GM19468 (cell line): ENCODE results near the gene AXDND1.
"Not testable (repeated sequence)": the region's sequence is repeated elsewhere in the genome, so short reads cannot be mapped to it uniquely, and the experiment has no call there.

ENCODE experiments used
- ATAC-seq: cut with Tn5 transposase; IDR thresholded peaks from one replicate; pipeline ENCODE4 v1.9.1; 2021; ENCODE audit warnings: mild to moderate bottlenecking, moderate library complexity, moderate number of reproducible peaks; ENCODE audit not compliant: unreplicated experiment; ENCODE audit errors: extremely low read depth

AXDND1 gene

DNA sequence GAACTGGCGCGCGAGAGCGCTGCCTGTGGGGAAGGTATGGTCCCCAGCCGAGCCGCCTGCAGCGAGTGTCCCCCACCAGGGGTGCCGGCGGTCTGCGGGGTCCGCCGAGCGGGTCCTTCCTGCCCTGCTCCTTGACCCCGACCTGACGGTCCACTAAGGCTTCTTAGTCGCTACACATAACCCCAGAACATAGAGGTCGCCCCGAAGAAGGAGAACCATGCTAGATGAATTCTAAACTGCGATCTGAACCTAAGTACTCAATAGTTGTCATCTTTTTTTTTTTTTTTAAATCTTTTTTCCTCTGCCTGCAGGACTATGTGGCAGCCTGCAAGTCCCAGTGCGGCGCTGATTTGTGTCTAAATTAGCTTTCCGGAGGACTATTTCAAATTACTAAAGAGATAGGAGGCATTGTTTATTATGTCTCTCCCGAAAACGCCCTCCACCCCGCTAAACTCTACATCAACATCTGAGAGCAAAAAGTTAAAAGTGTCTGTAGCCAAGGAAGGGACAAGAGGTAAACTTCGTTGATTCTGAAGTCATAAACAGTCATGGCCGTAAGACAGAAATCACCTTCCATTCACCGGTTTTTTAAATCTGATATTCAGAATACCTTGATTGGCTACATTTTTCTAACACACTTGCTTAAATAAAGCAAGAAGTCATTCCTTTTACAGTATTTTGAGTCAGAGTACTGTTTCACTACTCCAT is 476 bp downstream of the AXDND1 start:
- ATAC-seq, result no peak

DNA sequence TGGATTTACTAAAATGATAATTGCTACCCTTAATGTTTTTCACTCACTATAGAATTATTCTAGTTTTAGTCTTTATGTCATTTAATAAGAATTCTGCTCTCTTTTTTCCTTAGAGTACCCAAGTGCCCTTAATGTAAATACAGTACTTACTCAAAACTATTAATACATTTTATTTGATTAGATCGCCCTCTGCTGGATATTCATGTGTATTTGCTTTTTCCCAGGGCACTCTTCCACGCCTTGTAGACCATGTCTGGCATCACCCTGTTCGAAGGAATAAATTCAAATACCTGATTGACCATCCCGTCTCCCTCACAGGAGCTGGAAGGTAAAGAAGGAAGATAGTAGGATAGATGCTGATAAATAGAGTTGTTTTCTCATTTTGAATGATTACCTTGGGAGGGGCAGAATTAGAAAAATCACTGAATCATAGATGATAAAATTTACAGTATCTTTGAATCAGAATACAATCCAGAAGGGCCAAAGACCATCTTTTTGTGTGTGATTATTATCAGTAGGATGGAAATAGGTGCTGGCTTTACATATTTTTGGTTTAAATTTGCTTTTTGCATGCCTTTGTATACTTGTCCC is 4.1 kb downstream of the AXDND1 start:
- no peak for ATAC-seq

DNA sequence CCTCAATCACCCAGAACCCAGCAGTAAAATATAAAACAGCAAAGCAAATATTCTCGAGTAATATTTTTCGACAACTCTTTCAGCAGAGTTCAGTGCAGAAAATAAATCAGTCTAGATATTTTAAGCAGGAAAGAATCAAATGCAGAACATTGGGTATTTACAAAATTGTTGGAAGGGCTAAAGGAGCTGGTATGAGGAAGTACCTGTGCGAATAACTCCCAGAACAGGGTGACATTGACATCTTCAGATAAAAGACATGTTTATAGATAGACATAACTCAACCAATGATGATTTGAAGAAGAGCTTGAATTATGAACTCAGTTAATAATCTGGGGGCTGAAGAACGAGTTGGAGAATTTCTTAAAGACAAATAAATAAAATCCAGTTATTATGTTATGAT is 6.4 kb downstream of the AXDND1 start:
- no peak for ATAC-seq

DNA sequence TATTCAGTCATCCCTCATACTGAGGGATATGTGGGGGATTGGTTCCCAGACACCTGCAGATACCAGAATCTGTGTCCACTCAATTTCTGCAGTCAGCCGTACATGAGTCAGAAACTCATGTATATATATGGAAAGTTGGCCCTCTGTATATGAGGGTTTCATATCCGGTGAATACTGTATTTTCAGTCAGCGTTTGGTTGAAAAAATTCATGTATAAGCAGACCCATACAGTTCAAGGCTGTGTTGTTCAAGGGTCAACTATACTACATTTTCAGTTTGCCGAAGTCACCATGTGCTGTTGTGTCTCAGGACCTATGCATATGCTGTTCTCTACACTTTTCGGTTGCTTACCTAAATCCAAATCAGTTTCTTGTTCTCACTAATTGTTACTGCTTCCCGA is 10.5 kb downstream of the AXDND1 start:
- no peak for ATAC-seq

DNA sequence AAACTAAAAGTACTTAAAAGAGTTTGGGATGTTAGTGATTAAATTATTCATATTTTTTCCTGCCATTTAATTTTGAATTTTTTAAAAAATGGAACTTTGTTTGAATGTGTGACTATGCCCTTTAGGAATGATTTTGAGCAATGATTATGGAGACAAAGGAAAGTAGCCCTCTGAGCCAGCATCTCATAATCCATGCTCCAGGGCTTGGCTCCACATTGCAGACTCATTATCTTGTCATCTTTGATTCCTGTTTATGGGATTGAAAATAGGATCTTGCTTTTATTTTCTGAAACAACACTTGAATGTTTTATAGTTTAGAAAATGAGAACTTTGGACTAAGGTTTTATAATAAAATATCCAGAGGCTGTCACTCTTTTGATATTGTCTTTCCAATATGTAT is 14.5 kb downstream of the AXDND1 start:
- ATAC-seq, result no peak

DNA sequence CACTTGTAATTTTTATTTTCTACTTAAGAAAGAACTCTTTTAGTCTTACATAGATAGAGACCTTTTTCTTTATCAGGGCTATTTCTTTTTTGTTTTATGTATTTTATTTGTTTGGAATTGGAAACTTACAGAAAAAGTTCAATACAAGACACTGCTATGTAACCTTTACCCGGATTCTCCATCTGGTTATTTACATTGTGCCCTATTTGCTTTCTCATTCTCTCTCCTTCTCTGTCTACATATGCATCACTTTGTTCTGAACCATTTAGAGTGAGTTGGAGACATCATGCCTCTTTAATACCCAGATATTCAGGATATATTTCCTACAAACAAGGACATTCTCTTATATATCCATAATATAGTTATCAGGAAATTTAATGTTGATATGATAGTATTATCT is 18.3 kb downstream of the AXDND1 start:
- ATAC-seq, result no peak

DNA sequence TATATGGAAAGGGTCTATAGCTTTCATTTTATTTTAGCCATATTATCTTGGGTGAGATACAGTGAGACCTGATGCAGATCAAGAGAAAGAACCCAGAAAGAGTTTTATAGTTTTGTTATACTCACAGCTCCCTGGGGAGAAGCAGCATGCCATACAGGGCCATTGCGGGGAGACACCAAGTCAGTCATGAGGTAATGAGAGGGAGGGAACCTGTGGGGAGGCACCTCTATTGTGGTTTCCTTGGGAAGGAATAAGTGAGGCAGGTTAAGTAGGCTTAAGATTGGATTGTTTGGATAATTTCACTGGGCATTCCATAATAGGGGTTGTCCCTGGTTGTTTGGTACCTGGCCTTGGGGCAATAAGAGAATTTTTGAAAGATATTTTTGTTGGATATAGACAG is 19.7 kb downstream of the AXDND1 start:
- ATAC-seq, result no peak

DNA sequence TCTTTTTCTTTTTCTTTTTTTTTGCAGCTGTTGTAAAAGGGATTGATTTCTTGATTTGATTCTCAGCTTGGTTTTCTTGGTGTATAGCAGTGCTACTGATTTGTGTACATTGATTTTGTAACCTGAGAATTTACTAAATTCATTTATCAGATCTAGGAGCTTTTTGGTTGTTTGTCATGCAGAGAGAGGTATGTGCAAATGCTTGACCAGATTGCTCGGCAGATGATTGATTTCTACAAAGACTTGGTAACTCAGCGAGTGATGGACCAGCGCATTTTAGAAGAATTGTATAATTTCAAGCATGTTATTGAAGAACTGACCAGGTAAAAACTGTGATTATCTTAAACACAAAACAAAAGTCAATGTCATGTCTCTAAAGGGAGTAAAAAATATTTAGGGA is 27.9 kb downstream of the AXDND1 start:
- no peak for ATAC-seq

DNA sequence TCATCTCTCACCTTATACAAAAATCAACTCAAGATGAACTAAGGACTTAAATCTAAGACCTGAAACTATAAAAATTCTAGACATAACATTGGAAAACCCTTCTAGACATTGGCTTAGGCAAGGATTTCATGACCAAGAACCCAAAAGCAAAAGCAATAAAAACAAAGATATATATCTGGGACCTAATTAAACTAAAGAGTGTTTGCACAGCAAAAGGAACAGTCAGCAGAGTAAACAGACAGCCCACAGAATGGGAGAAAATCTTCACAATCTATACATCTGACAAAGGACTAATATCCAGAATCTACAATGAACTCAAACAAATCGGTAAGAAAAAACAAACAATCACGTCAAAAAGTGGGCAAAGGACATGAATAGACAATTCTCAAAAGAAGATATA is 33.6 kb downstream of the AXDND1 start:
- not testable (repeated sequence) for ATAC-seq

DNA sequence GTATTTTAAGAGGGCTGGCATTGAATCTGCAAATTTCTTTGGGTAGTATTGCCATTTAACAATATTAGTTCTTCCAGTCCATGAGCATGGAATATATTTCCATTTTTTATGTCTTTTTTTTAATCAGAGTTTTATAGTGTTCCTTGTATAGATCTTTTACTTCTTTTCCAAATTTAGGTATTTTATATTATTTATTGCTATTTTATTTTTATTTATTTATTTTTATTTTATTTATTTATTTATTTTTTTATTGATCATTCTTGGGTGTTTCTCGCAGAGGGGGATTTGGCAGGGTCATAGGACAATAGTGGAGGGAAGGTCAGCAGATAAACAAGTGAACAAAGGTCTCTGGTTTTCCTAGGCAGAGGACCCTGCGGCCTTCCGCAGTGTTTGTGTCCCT is 52.0 kb downstream of the AXDND1 start:
- not testable (repeated sequence) for ATAC-seq

DNA sequence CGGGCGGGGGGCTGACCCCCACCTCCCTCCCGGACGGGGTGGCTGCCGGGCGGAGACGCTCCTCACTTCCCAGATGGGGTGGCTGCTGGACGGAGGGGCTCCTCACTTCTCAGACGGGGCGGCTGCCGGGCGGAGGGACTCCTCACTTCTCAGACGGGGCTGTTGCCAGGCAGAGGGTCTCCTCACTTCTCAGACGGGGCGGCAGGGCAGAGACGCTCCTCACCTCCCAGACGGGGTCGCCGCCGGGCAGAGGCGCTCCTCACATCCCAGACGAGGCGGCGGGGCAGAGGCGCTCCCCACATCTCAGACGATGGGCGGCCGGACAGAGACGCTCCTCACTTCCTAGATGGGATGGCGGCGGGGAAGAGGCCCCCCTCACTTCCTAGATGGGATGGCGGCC is 52.9 kb downstream of the AXDND1 start:
- ATAC-seq, result not testable (repeated sequence)

DNA sequence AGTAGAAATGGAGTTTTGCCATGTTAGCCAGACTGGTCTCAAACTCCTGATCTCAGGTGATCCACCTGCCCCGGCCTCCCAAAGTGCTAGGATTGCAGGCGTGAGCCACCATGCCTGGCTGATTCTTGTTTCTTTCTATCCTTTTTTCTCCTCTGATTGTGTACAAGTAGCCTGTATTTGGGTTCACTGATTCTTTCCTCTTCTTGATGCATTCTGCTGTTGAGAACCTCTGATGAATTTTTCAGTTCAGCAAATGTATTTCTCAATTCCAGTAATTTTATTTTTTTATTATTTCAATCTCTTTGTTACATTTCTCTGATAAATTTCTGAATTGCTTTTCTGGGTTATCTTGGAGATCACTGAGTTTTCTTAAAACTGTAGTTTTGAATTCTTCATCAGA is 58.8 kb downstream of the AXDND1 start:
- ATAC-seq, result no peak

DNA sequence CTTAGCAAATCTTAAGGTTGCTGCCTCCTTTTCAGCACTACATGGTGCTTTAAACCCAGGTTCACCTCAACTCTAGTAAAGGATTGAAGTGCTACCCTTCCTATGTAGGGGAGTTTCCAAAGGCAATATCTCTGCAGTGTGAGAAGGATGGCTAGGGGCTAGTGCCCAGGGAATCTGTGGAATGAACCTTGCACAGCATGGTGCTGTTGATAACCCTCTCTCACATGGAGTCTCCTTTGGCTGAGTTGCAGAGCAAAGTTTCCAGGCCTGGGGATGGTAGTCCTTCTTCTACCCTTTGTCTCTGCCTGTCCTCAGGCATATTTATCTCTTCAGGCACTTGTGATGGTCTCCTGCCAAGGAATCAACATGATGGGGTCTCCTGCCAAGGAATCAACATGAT is 59.4 kb downstream of the AXDND1 start:
- ATAC-seq, result no peak

DNA sequence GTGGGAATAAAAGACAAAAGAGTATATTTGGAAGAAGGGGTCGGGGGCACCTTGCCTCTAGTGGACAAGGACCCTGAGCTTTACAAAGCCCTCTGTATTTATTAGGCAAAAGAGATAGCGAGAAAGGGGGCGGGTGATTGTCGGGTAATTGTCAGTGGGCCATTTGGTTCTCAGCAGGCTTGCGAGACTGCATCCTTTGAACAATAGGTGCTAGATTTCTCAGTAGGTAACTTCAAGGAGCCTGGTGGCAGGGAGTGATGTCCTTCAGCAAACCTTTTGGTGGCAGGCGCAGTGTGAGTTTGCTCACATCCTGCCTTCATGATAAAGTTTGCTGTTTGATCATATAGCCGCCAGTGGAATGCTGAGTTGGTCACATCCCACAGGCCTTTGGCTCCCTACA is 71.4 kb downstream of the AXDND1 start:
- ATAC-seq, result no peak

DNA sequence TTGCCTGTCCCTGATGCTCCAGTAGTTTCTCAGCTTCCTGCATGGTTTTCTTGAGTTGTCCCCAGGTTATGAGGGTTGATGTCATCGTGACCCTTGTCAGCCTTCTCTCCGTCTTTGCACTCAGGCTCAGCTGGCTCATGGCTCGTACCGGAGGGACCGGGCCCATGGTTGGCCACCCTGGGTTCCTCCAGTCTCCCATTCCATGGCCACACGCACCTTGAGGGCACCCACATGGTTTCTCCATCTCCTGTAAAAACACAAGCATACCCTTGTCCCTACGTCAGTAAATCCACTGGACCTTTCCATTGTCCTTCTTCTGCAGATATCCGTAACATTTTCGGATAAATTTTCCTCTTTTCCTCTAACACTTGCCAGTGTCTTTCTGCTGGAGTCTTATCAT is 73.9 kb downstream of the AXDND1 start:
- ATAC-seq, result not testable (repeated sequence)

DNA sequence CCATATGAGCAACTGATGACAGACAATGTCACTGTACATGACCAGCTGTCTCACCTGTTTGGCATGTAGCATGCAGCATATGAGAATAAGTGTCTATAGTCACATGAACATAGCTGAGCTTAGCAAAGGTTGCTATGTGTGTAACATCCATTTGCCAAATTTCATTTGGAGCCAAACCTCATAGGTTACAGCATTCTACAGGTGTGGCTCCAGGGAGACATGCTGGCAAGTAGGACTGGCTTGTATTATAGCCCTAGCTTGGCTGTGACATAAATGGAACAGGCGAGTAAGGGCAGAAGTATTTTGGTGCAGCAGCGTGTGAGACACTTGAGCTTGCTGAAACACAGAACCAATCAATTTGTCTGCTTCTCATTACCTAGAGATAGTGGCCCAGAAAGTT is 74.5 kb downstream of the AXDND1 start:
- ATAC-seq, result not testable (repeated sequence)

DNA sequence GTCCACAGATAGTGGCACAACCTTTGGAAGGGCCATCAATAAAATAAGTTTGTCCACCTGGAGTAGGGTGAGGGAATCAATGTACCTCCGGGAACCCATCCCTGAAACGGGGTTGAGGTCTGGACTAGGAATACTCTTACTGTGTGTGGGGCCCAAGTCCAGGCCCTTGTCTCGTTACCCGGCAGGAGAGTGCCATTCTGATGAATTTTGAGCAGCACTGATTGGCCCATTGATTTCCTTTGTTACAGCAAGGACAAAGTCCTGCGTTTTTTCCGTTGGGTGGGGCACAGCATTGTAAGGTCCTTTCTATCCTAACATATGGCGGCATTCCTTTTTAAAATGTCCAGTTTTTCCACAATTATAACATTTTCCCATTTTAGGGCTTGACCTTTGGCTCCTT is 75.2 kb downstream of the AXDND1 start:
- ATAC-seq, result no peak

DNA sequence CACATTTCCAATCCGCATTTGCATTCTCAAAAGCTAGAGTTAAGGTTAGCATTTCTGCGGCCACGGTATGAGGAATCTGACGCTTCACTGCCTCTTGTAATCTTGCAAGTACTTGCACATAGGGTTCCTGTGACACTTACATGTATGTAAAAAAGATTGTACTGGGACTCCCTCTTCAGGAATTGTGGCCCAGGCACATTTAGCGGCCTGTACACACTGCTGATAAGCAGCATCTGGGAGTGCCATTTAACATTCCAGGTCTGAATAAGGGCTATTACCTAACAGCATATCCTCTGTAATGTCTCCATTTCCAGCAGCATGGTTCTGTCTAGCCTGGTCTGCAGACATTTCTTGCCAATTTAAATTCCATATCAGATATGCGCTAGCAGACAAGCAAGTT is 75.7 kb downstream of the AXDND1 start:
- no peak for ATAC-seq

DNA sequence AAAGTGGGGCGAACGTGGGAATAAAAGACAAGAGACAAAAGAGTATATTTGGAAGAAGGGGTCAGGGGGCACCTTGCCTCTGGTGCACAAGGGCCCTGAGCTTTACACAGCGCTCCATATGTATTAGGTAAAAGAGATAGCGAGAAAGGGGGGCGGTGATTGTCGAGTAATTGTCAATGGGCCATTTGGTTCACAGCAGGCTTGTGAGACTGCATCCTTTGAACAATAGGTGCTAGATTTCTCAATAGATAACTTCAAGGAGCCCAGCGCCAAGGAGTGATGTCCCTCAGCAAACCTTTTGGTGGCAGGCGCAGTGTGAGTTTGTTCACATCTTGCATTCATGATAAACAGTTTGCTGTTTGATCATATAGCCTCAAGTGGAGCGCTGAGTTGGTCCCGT is 77.1 kb downstream of the AXDND1 start:
- not testable (repeated sequence) for ATAC-seq

DNA sequence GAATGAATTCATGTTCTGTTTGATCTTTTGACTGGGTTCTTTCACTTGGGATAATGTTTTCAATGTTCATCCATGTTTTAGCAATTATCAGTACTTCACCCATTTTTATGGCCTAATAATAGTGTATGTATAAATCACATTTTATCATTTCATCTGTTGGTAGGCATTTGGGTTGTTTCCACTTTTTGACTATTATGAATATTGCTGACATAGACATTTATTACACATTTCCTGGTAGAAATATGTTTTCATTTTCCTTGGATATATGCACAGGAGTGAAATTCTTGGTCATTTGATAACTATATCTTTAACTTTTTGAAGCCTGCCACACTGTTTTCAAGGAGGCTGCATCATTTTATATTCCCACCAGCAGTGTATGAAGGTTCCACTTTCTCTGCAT is 79.8 kb downstream of the AXDND1 start:
- ATAC-seq, result no peak

DNA sequence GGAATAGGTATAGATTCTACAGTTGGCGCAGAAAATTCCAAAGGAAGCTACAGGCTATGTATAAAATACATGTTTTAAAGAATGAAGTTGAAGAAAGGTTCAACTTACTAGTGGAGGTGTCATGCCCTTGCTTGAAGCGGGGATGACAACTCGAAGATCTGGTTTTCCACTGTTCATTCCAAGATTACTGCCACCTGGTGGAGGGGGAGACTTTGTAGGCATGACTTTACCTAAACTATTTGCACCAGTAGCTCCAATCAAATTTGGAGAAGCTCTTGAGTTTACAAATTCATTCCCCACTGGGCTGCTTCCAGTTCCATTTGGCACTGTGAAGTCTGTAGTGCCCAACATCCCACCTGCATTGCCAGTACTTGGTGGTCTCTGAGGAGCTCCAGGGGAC is 81.7 kb downstream of the AXDND1 start:
- no peak for ATAC-seq

DNA sequence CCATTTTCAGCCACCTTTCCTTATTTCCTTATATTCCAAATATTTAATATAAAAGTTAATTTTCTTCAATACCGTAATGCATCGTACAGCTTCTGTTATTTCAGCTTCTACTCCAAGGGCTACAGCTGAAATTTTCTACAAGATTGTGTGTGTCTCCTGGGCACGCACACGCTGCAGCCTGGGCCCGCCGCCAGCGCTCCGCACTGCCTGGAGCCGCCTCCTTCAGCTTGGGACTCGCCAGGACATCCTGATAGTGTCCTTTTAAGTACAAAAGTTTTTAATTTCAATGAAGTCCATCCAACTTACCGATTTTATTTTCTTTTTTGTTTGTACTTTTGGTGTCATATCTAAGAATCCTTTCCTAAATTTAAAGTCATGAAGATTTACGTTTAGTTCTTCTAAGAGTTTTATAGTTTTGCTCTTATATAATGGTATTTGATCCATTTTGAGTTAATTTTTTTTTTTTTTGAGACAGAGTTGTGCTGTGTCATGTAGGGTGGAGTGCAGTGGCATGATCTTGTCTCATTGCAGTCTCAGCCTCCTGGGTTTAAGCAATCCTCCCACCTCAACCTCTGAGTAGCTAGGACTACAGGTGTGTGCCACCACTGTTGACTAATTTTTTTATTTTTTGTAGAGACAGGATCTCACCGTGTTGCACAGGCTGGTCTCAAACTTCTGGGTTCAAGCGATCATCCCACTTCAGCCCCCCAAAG is 82.8 kb downstream of the AXDND1 start:
- ATAC-seq, result no peak
